Skeletal muscle cell (primary cell): ENCODE data around the gene SURF2.
"Not testable (repeated sequence)": the region's sequence is repeated elsewhere in the genome, so short reads cannot be mapped to it uniquely, and the experiment has no call there.

Source experiments
- DNase-seq: peaks from one replicate; pipeline ENCODE4 v3.0.0-alpha.2; 2010; ENCODE audit warnings: low read depth
- H3K4me3 ChIP-seq: 2 replicates; pipeline ENCODE4 v1.5.1; 2011; ENCODE audit warnings: low read depth, mild to moderate bottlenecking, control low read depth, low read length, moderate library complexity

The SURF2 gene

DNA sequence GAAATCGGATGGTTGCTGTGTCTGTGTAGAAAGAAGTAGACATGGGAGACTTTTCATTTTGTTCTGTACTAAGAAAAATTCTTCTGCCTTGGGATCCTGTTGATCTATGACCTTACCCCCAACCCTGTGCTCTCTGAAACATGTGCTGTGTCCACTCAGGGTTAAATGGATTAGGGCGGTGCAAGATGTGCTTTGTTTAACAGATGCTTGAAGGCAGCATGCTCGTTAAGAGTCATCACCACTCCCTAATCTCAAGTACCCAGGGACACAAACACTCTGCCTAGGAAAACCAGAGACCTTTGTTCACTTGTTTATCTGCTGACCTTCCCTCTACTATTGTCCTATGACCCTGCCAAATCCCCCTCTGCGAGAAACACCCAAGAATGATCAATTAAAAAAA is 35.1 kb downstream of the SURF2 start:
- not testable (repeated sequence) for H3K4me3 ChIP-seq, DNase-seq

DNA sequence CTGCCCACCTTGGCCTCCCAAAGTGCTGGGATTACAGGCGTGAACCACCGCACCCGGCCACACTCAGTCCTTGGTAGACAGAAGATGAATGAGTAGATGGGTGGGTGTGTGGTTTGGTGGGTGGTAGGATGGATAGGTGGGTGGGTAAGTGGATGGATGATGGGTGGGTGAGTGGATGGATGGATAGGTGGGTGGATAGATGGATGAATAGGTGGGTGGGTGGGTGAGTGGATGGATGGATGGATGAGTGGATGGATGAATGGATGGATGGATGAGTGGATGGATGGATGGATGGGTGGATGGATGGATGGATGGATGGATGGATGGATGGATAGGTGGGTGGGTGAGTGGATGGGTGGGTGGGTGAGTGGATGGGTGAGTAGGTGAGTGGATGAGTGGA is 36.0 kb downstream of the SURF2 start:
- not testable (repeated sequence) for H3K4me3 ChIP-seq, DNase-seq

DNA sequence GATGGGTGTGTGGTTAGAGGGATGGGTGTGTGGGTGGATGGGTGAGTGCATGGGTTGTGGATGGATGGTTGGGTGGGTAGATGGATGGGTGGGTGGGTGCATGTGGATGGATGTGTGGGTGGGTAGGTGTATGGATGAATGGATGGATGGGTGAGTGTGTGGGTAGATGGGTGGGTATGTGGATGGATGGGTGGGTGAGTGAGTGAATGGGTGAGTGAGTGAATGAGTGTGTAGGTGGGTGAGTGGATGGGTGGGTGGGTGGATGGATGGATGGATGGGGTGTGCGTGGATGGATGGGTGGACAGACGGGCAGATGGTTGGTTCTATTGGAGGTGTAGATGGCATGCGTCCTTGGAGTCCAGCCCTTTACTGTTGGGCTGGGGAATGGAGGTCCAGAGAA is 37.0 kb downstream of the SURF2 start:
- DNase-seq: no peak
- H3K4me3 ChIP-seq: no peak overlapping the region

DNA sequence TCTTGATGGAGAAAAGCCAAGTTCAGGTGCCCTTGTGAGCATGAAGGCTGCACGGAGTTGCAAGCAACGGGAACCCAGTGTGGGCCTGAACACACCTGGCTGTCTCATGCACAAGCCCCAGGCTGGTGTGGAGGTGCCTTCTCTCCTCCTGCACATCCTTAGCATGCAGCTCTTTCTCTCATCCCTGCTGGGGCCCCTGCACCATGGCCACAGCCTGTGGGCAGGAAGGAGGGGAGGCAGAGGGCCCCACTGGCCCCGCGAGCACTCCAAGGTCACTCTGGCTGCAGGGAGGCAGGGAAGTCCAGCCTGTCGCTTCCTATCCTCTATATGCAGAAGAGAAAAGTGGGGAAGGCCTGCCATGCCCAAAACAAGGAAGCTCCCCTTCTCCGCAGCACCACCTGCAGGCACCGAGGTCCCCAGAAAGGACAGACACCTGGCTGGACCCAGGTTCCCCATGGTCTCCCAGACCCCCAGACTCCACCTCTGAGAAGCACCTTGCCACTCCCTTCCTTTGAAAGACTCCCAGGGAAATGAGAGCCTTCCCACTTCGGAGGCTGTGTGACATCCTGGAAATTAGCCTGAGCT is 38.4 kb downstream of the SURF2 start:
- no peak overlapping the region for H3K4me3 ChIP-seq
- no peak for DNase-seq

DNA sequence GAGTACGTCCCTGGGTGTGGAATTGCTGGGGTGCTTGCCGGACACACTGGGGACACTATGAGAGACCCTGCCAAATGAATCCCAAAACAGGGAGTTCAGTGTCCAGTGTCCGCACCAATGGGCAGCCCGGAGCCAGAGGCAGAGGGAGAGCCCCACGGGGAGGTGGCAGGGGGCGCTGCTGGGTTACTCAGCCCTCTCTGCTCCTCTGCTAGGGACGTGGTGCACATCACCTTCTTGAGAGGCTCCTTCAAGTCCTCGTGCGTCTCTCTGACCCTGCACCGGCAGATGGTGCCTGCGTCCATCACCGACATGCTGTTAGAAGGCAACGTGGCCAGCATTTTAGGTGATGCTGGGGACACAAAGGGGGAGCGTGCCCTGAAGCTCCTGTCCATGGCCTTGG is 40.6 kb downstream of the SURF2 start:
- DNase-seq: no peak
- no peak overlapping the region for H3K4me3 ChIP-seq

DNA sequence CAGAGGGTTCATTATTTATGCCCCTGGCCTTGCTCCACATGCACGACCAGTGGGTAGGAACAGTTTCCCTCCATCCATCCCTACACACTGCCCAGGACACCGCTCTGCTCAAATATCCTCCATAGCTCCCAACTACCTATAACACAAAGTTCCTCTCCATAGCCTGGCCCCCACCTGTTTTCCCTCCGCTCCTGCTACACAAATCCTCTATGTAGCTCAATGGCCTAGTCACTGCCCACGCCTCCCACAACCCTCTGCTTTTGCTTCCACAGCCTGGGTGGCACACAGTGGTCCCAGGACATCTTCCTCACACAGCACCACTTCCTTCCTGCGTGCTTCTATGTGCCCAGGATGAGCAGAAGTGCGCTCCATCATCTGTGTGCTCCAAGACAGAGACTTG is 41.0 kb downstream of the SURF2 start:
- H3K4me3 ChIP-seq: no peak overlapping the region

DNA sequence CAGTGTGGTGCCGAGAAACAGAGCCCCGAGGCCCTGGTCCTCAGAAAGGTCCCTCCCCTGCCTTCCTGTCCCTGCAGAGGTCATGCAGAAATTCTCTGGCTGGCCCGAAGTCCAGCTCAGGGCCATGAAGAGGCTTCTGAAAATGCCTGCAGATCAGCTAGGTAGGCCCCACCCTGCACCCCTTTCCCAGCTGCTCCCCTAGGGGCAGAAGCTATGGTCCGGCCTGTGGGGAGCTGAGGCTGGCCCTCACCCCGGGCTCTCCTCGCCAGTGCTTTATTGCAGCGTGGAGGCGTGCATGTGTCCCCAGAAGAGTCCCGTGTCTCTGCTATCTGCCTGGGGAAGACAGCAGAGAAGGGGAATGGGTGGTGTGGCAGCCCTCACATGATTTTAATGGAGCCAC is 41.5 kb downstream of the SURF2 start:
- DNase-seq: no peak

More for the DNA sequence above, 41.0 kb downstream of the SURF2 start:
- DNase-seq: no peak

DNA sequence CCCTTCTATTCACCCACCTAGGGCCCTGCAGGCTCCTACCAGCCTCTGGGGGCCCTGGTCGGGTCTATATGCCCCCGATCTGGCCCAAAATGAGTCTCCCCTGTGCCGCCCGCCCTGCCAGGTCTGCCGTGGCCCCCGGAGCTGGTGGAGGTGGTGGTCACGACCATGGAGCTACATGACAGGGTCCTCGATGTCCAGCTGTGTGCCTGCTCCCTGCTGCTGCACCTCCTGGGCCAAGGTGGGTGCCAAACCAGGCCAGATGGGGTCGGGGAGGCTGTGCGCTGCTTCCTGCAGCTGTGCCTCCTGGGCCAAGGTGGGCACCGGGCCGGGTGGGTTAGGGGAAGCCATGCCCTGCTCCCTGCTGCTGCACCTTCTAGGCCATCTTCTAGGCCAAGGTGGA is 43.9 kb downstream of the SURF2 start:
- H3K4me3 ChIP-seq: no peak overlapping the region
- DNase-seq: no peak

More for the DNA sequence above, 41.5 kb downstream of the SURF2 start:
- no peak overlapping the region for H3K4me3 ChIP-seq

DNA sequence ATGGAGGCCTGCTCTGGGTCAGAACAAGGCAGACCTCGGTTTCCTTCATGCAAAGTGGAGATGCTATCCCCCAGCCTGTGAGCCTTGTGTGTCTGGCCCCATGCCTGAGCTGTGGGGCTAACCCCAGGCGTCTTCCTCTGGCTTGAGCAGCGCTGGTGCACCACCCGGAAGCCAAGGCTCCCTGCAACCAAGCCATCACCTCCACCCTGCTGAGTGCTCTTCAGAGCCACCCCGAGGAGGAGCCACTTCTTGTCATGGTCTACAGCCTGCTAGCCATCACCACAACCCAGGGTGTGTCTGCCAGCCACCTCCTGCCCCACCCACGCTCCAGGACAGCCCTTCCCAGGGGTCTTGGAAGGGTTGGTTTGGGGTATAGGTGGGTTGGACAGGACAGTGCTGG is 45.2 kb downstream of the SURF2 start:
- H3K4me3 ChIP-seq: no peak overlapping the region

DNA sequence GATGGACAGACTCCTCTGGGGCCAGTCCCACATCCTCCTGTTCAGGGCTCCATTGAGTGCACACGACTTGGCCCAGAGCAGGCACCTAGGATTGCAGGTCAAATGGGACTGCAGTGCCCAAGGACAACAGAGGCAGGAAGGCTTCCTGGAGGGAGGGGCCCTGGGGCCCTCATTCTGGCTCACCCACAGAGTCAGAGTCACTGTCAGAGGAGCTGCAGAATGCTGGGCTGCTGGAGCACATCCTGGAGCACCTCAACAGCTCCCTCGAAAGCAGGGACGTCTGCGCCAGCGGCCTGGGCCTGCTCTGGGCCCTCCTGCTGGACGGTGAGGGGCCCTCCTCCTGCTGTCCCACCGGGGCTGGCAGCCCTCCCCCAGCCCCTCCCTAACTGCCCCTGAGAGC is 46.3 kb downstream of the SURF2 start:
- no peak overlapping the region for H3K4me3 ChIP-seq
- no peak for DNase-seq

More for the DNA sequence above, 45.2 kb downstream of the SURF2 start:
- DNase-seq: no peak

DNA sequence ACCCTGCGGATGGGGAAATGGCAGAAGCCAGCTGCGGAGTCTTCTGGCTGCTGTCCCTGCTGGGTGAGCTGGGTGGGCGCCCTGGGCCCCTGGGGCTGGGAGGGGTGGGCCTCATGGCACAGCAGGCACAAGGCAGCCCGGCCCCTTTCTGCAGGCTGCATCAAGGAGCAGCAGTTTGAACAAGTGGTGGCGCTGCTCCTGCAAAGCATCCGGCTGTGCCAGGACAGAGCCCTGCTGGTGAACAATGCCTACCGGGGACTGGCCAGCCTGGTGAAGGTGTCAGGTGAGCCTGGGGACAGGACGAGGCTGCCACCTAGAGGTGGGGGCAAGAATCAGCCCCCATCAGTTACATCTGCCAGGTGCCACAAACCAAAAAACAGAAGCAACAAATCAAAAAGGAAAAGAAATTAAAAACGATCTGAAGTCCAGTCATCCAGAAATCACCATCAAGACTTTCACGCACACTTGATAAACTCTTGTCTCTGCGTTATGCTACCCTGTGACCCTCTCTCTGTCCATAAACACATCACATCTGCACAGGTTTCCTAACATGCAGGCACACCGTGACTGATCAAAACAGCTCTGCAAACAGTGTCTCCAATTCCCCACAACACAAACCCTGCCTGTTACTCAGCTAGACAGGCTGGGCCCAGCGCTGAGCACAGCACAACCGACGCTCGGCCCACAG is 47.6 kb downstream of the SURF2 start:
- DNase-seq: no peak
- no peak overlapping the region for H3K4me3 ChIP-seq

DNA sequence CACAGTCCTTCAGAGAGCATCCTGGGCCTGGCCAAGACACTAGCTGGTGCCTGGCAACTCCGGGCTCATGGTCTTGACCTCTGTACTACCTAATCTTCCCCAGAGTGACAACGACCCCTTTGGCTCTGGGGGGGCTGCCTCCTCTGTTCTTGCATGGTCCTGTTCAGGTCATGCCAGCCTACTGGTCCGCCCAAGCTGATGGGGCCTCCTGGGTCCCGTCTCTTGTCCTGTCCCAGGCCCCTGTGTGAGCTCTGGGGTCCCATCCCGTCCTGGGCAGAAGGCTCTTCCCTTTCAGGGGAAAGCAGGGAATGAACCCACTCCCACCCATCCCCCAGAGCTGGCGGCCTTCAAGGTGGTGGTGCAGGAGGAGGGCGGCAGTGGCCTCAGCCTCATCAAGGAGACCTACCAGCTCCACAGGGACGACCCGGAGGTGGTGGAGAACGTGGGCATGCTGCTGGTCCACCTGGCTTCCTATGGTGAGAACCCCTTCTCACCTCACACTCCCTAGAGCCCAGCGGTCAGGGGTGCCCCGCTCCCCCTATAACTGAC is 48.2 kb downstream of the SURF2 start:
- DNase-seq: no peak
- H3K4me3 ChIP-seq: no peak overlapping the region

DNA sequence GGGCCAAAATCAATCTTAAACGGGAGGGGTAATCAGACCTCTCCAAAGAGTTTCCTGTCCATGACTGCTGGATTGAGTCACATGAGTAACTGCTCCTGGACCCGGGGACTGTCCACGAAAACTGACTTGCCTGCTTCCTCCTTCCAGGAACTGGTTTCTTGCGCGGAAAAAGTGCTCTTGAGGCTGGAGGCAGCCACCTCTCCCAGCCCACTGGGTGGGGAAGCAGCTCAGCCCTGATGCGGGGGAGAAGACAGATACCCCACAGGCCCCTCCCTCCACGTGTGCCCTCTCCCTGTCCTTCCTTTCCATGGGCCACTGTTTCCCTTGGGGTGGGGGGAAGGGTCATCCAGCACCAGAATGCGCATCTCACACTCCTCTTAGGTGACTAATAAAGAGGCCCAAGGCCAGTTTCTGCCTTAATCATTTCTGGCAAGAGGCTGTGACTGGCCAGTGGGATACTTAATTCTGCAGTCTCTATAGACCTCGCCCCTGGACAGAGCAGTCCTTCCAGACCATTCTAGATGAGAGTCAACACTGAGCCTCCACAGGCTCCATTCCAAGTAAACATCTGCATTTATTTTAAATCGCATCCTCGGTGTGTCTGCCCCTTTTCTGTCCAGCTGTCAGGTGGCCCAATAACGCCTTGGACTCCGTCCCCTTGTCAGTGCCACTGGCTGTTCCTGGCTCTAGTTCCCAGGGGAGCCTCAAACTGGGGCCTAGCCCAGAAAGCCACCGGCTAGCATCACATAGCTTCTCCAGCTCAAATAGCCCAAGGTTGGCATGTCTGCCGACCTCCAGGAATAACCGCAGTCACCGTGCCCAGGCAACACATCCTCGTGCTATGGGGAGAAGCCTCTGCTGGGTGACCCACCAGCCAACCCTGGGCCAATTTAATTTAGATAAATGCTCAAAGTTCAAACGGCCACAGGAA is 49.4 kb downstream of the SURF2 start:
- no peak overlapping the region for H3K4me3 ChIP-seq
- no peak for DNase-seq

DNA sequence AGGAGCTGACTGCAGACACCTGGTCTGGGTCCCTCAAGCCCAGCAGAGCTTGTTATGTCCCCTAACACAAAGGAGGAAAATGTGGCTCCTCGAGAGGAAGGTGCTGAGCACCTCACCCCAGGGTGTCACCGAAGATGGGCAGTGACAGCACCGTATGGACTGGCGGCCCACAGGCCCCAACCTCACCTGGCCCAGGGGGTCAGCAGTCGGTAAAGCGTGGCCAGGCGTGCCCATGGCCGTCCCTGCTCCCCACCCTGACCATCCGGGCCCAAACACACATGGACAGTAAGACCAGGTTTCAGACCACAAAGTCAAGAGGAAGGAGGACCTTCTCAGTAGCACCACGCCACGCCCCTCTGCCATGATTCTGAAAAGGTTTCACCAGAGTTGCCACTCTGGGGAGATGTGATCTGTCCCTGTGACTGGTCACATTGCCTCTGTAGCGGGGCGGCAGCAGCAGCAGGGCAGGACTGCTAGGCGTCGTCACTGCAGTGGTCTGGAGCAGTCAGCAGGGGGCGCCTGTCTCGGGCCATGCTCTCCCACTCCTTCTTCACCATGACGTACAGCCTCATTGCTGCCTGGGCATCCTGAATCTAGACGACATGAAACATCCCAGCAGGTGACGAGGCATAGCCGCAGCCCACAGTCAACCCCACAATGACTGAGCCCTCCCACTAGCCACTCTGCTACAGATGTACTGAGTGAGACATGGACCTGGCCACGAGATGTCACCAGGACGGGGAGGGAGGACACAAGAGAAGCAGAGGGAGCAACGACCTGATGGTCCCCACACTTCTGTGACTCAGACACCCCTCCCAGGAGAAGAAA is 50.3 kb downstream of the SURF2 start:
- DNase-seq: no peak
- H3K4me3 ChIP-seq: no peak overlapping the region

DNA sequence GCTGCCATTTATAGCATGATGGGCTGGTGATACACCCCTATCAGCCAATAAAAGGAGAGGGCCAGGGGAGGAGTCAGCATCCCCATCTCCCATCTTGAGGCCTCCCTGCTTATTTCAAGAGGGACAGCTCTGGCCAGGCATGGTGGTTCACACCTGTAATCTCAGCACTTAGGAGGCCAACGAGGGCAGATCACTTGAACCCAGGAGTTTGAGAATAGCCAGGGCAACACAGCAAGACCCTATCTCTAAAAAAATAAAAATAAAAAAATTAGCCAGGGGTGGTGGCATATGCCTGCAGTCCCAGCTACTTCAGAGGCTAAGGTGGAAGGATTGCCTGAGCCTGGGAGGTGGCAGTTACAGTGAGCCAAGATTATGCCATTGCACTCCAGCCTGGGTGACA is 51.7 kb downstream of the SURF2 start:
- no peak for DNase-seq
- H3K4me3 ChIP-seq: no peak overlapping the region
